Choroid plexus epithelial cell (primary cell): ENCODE measurements around the gene CD276.

Experiments
- DNase-seq: peaks from one replicate; pipeline ENCODE4 v3.0.0-alpha.2; 2010; ENCODE audit warnings: low read depth
- H3K4me3 ChIP-seq: 2 replicates; pipeline ENCODE4 v1.5.1; 2011; ENCODE audit warnings: low read depth, mild to moderate bottlenecking, control low read depth, low read length, moderate library complexity
- TF ChIP-seq, protein P1 (sequence below): conservative IDR thresholded peaks from 2 replicates; pipeline ENCODE4 v1.5.1; 2011; ENCODE audit warnings: low read depth, mild to moderate bottlenecking, control low read depth, inconsistent platforms, low read length, moderate library complexity

The CD276 gene

DNA sequence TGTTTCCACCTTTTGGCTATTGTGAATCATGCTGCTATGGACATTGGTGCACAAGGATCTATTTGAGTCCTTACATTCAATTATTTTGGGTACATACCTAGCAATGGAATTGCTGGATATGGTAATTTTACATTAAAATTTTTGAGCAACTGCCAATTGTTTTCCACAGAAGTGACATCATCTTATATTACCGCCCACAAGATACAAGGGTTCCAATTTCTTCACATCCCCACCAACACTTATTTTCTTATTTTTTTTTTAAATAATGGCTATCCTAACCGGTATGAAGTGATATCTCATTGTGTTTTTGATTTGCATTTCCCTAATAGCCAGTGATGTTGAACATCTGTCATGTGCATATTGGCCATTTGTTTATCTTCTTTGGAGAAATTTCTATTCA is 28.5 kb upstream of the CD276 start:
- H3K4me3 ChIP-seq = no peak overlapping the region
- TF ChIP-seq, protein P1, sequence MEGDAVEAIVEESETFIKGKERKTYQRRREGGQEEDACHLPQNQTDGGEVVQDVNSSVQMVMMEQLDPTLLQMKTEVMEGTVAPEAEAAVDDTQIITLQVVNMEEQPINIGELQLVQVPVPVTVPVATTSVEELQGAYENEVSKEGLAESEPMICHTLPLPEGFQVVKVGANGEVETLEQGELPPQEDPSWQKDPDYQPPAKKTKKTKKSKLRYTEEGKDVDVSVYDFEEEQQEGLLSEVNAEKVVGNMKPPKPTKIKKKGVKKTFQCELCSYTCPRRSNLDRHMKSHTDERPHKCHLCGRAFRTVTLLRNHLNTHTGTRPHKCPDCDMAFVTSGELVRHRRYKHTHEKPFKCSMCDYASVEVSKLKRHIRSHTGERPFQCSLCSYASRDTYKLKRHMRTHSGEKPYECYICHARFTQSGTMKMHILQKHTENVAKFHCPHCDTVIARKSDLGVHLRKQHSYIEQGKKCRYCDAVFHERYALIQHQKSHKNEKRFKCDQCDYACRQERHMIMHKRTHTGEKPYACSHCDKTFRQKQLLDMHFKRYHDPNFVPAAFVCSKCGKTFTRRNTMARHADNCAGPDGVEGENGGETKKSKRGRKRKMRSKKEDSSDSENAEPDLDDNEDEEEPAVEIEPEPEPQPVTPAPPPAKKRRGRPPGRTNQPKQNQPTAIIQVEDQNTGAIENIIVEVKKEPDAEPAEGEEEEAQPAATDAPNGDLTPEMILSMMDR = no peak
- no peak for DNase-seq

DNA sequence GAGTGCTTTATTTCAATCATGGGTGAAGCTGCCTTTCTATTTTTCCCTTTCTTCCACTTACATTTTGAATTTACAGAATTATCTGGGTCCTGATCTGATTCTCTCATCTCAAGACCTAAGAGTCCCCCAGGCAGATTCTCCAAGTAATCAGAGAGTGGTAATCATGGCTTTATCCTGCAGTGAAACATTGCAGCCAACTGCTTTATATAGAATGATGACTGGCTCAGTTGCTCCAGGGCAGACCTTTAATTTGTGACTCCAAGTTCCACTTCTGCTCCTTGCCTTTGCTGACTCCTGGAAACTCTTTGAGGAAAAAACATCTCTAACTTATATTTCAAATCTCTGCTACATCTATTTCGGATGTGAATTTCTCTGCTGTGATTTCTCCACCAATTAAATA is 25.5 kb upstream of the CD276 start:
- TF ChIP-seq, protein P1 = no peak
- no peak overlapping the region for H3K4me3 ChIP-seq

DNA sequence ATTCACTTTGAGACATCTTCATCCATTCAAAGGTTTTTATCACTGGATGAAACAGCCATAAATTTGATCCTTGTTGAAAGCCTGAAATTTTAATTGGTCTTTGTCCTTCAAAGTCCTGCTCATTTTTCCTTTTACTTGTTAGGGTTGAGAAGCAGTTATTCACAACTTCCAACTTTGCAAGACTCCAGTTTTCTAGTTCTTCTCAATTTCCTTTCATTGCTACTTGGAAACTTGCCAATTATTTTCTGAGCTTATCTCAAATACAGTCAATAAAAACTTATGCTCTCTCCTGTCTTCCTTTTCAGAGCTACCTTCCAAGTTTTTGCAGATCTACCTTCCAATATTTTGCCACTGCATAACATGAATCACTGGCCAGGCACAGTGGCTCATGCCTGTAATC is 23.7 kb upstream of the CD276 start:
- TF ChIP-seq, protein P1 = no peak

More for the DNA sequence above, 25.5 kb upstream of the CD276 start:
- DNase-seq = no peak

DNA sequence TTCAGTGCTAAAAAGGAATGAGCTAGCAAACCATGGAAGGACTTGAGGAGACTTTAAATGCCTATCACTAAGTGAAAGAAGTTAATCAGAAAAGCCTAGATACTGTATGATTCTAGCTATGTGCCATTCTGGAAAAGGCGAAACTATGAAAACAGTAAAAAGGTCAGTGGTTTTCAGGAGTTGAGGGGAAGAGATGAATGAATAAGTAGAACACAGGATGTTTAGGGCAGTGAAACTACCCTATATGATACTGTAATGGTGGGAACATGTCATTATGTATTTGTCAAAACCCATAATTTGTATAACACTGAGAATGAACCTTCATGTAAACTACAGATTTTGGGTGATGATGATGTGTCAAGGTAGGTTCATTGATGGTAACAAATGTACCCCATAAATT is 9.6 kb upstream of the CD276 start:
- no peak for DNase-seq
- H3K4me3 ChIP-seq = no peak overlapping the region
- TF ChIP-seq, protein P1 = no peak

More for the DNA sequence above, 23.7 kb upstream of the CD276 start:
- DNase-seq = no peak
- no peak overlapping the region for H3K4me3 ChIP-seq

DNA sequence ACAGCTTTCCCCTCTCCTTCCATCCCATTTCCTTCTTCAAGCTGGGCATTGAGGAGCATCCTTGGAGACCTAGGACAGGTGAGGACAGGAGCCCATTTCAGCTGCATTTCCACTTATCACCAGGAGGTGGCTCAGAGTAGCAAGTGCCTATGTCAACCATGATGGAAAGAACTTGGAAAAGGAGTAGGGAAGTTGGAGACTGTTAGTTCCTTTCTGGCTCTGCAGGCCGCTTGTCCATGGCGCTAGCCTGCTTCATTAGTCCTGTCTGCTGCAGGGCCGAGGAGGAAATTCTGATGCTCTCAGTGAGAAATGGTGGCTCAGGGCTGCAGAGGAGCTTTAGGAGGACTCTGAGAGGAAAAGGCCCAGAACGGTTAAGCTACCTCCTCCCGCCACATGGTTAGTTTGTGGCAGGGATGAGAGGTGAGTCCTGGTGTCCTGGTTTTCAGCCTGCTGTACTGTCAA is 7.0 kb upstream of the CD276 start:
- H3K4me3 ChIP-seq = no peak overlapping the region
- peak; percentile 84 for DNase-seq
- TF ChIP-seq, protein P1 = peak; percentile 93

DNA sequence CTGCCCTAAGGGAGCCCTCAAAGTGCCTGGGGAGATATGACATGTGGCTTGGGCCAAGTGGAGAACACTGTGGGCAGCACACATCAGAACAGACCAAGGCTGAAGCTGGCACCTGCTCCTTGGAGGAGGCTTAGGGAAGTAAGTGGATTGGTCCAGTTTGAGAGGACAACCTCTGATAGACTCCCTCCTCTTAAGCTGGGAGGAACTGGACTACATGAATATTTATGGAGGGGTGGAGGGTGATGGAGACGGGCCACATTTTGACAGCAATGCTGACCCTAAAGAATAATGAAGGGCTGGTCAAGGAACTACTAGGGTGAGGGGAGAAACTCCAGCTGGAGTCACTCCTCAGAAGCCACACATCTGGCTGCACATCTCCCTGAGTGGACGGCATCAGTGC is 6.5 kb upstream of the CD276 start:
- DNase-seq = no peak
- H3K4me3 ChIP-seq = no peak overlapping the region
- TF ChIP-seq, protein P1 = no peak

DNA sequence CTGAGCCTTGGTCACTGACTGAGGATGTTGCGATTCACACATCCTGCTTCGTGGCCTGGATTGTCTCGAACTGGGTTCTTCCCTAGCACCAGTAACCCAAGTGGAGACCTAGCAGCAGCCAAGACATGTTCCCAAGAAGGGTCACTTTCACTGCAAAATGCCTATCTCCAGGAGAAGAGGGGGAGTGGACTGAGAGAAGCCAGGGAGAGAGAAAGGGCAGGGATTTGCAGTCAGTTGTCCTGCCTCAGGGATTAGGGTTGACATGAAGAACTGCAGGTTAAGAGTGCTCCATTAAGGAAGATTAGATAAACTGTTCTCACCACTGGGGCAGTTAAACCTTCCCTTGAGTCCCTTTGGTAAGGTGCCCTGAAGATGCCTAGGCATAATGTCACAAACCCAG is 5.7 kb upstream of the CD276 start:
- no peak overlapping the region for H3K4me3 ChIP-seq
- TF ChIP-seq, protein P1 = no peak
- no peak for DNase-seq
